ENCODE measurements around the gene MOSPD2.
A peak's percentile ranks its signal among the peaks of the same experiment; 100 is the strongest.

MOSPD2 gene

DNA sequence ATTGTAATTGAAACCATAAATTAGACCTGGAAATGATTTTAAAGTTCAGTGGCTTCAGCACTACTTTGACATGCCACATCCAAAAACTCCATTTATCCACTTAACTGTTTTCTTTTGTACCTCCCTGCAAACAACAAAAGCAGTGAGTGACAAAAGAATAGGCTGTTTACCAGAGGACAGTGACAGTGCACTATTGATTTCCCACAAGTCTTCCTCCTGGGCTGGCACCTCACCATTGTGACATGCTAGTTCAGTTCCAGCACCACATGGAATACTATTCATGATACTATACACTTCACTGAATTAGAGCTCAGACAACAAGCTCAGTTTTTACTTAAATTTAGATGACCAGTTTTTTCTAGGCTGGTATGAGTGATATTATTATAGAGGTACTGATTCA, 29.3 kb downstream of the MOSPD2 start:
- DNase-seq, result peak in 17 of 42 donors; percentile 2 to 54 (median 19)
- intact Hi-C loops (cut with DNase I), result no loop called here

DNA sequence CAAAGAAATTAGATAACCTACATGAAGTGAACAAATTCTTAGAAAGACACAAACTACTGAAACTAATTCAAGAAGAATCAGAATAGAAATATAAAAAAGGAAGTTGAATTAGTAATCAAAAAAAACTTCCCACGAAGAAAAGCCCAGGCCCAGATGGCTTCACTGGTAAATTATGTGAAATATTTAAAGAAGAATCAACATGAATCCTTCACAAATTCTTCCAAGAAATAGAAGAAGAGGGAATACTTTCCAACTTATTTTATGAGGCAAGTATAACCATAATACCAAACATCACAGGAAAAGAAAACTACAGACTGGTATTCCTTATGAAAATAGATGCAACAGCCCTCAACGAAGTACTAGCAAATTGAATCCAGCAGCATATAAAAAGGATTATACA, 30.7 kb downstream of the MOSPD2 start:
- no peak for DNase-seq
- intact Hi-C loops (cut with DNase I), result no loop called here

DNA sequence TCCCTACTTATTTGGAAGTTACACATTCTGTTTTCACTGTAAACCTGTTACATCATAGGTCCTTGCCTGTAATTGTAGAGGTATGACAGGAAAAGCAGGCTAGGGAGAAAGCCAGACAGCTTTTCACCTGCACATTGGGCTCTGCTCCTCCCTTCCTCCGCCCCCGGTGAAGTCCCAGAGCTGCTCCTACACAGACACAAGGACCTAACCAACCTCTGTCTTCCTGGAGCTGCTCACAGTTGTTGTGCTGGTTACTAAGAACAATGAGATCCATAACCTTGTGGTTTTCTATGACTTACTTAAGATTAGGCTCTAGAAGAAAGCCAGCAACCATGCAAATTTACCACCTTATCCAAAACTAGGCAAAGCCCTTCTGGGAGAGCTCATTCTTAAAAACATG, 40.0 kb downstream of the MOSPD2 start:
- DNase-seq, result no peak
- intact Hi-C loops (cut with DNase I), result no loop called here

DNA sequence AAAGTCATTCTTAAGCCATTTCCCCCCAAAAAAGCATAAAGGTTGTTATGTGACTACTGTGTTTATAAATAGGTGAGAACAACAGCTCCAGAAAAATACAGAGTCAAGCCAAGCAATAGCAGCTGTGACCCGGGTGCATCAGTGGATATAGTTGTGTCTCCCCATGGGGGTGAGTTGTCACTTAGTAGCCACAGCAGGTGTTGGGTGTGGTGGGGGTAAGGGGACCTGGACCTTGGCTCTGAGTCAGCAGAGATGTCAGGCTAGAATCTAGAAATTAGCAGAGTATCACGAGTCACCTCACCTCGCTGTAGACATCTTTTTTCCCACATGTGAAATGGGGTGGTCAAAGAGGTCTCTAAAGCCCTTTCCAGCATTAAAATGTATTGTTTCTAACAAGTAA, 42.4 kb downstream of the MOSPD2 start:
- intact Hi-C loops (cut with DNase I), result no loop called here
- DNase-seq, result no peak

DNA sequence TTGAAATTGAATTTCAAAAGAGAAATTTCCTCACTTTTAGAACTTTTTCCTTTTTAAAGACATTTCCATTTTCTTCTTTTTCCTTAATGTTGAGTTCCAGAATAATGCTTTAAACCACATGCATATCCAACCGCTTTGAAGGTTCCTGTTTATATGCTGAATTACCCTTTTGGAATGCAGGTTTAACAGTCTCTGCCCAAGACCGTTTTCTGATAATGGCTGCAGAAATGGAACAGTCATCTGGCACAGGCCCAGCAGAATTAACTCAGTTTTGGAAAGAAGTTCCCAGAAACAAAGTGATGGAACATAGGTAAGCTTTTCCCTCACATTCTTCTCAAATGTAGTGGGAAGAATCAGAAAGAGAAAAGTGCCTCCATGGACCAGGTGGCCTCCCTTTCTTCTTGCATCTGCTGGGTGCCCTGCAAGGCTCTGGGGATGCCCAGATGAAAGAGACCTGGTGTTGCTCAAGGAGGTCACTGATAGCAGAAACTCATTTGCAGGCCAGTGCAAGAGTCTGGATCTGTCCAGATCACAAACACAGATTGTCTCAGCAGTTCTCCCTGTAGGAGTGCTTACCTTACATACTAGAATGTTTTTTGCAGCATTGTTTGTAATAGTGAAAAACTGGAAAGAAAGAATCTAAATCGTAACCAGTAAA, 42.9 kb downstream of the MOSPD2 start:
- intact Hi-C loops (cut with DNase I), result no loop called here
- DNase-seq, result no peak

DNA sequence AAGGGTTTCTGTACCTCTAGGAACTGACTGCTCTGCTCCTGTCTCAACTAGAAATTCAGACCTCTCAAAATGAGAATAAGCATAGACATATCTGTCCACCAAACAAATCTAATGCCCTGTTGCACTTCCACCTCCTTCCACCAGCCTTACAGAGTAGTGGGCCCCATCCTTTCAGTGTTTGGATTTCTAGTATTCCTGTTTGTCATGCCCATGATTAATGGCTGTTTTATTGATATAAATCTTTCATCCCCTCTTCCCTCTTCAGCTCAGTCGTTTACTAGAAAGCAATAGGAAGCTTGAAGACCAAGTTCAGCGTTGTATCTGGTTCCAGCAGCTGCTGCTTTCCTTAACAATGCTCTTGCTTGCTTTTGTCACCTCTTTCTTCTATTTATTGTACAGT, 46.2 kb downstream of the MOSPD2 start:
- intact Hi-C loops (cut with DNase I), result no loop called here

DNA sequence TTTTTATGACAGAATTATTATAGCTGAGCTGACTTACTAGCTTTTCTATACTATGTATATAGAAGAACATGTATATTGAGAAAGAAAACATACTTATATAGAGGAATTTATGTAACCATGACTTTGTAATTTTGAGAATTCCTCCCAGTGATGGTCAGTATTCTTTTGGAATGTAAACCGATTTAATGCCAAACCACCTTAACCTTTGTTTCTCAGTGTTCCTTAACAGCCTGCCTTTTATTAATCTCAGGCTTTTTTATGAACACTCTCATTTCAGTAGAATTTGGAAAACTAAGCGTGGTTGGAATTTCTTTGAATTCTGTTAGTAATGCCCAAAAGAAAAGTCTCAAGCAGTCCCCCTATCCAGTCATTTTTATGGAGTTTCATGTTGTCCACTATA, 47.0 kb downstream of the MOSPD2 start:
- DNase-seq, result no peak
- intact Hi-C loops (cut with DNase I), result no loop called here

More for the DNA sequence above, 46.2 kb downstream of the MOSPD2 start:
- DNase-seq, result no peak

DNA sequence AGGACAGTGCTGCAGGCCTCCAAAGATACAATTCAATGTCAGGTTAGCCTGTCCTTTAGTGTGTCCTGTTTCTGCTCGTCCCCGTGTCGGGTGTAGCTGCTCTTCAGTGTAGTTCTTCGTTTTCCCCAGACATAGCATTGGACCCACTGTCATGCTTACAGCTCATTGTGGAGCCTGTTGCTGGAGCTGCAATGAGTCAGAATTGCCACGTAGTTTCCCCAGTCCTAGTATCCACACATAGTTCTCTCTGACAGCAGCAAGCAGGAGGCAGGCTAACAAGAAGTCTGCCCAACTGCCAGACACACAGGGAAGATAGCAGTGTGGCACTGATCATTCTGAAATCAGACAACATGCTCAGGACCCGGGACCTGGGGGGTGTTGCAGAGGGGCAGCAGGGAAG, 49.2 kb downstream of the MOSPD2 start:
- intact Hi-C loops (cut with DNase I), result no loop called here
- no peak for DNase-seq

DNA sequence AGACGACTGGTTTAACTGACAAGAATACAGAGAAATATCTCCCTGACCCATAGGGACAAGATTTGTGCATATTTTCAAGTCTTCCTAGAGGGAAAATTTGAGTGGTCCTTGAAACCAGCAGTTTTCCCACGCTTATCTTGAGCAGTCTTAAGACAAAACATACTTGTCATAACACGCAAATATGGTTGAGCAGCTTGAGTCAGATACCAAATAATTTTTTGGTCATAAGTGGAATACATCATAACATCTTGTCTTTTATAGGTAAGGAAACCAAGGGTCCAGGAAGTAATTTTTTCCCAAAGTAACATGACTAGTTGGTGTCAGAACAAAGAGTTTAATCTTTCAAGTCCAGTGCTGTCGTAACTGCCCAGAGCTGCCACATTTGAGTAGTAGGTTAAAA, 50.5 kb downstream of the MOSPD2 start:
- no peak for DNase-seq
- intact Hi-C loops (cut with DNase I), result no loop called here

DNA sequence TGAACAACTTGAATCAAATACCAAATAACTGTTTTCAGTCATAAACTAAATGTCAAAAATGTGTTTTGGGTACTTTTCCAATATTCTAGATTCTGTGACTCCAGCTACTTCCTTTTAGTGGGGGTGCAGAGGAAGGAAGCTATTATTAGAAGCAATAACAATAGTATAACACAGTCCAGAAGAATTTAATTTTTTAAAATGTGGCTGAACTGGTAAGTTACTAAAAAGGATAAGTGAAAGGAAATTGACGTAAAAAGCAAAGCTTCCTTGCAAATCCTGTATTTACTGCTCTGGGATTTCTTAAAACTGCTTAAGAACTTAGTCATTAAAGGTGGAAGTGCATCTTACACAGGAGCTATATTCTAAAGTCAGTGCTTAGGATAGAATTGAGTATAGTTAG, 53.2 kb downstream of the MOSPD2 start:
- intact Hi-C loops (cut with DNase I), result no loop called here
- no peak for DNase-seq

DNA sequence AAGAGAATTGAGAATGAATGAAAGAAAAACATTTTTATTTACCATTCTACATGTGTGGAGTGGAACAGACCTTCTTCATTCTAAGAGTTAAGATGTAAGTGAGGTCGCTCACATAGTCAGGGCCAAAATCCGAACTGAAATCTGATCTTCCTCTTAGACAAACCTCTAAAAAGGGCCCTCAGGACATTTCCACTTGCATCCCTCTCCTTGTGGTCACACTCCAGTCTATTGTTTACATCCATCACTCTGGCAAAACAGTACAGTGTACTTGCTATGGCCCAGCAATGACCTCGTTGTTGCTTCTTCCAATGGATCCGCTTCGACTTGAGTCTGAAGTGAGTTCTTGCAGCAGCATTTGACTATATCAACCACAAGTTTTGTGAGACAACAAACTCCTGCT, 54.2 kb downstream of the MOSPD2 start:
- DNase-seq, result no peak
- intact Hi-C loops (cut with DNase I), result no loop called here

DNA sequence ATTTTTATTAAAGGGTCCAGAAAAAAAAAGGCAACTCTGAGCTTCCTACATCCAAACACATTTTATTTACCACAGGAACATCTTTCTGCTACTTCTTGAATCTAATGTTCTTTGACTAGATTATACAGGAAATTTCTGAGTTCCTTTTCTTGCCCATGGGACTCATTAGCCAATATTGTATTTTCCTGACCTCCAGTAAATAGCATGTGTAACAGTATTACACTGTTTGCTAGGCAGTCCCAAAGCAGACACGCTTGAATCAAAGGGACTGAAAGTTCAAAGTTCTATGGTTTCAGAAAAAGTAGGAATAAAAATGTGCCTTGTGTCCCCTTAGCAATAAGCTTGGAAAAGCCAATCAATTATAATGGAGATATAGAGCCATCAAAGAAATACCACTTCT, 57.4 kb downstream of the MOSPD2 start:
- intact Hi-C loops (cut with DNase I), result no loop called here

DNA sequence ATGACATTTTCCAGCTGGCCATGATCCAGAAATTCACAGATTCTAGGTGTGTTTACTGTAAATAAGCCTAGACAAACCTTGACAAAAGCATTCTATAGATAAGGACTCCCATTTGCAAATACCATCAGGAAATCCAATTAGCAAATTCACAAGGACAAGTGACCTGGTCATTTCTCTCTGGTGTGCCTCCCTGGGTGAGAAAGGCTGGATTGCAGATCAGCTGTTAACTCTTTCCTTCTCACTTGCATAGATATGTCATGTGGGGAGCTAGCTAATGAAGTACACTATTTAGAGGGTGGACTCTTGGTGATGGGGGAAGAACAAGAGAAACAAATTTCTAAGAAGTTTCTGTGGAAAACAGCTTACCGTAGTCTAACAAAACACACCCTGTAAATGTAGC, 58.9 kb downstream of the MOSPD2 start:
- intact Hi-C loops (cut with DNase I), result no loop called here
- DNase-seq, result no peak

More for the DNA sequence above, 57.4 kb downstream of the MOSPD2 start:
- DNase-seq, result no peak

DNA sequence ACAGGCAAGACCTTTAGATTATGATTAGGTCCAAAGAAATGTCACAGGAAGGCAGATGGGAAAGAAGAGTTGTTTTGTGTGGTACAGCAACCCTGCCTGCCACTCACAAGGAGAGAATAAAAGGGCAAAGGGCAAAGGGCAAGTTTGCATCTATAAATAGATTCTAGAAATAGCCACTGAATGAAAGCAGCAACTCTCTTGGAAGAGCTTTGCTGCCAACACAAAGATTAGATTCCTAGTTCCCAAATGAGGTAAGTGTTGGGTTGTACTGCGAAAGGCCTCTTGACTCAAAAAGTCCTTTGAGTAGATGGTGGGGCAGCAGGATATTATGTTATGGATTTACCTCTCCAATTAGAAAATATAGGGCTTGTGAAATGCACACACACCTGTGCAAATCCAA, 61.2 kb downstream of the MOSPD2 start:
- no peak for DNase-seq
- intact Hi-C loops (cut with DNase I), result no loop called here

DNA sequence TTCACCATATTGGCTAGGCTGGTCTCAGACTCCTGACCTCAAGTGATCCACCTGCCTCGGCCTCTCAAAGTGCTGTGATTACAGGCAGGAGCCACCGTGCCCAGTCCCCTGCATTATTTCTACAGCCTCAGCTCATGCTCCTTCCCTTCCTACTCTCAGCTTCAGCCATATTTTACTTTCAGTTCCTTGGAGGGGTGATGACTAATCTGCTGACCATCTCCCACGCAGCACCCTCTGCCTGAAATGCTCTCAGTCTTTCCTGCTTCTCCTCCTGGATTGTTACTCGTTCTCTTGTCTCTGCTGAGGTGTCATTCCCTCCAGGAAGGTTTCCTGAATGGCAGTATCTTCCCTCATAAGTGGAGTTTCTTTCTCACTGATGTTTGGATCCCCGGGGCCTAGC, 63.3 kb downstream of the MOSPD2 start:
- no peak for DNase-seq
- intact Hi-C loops (cut with DNase I), result no loop called here

DNA sequence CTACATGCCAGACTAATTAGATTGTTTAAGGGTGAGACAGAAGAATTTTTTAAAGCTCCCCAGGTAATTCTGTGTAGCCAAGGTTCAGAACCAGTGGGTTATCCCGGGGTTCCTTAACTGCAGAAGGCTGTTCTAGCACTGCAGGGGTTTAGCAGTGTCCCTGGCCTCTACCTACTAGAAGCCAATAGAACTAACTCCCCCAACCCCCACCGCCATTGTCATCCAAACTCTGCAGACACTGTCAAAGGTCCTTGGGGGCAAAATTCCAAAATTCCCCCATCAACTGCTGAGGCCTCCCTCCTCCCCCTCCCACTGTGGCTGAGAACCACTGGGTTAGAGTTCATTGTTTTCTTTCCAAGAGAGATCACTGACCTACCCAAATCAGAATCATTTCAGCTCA, 66.4 kb downstream of the MOSPD2 start:
- intact Hi-C loops (cut with DNase I), result no loop called here

DNA sequence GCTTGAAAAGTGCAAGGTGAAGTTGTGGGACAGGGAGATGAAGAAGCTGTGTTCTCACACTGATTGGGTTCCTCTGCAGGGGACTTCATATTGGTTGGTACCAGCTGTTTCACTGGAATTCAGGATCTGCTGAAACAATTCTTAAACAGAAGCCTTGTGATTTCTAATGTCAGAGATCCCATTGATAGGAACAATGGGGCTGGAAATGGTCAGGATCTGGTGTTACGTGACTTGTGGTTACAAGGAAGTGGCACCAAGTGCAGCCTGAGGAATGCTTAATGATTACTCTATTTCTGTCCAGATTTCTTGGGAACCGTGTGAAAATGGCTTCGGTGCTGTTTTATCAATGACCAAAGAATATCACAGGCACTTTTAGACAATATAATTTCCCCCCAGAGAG, 68.1 kb downstream of the MOSPD2 start:
- no peak for DNase-seq
- intact Hi-C loops (cut with DNase I), result no loop called here

More for the DNA sequence above, 66.4 kb downstream of the MOSPD2 start:
- DNase-seq, result no peak

DNA sequence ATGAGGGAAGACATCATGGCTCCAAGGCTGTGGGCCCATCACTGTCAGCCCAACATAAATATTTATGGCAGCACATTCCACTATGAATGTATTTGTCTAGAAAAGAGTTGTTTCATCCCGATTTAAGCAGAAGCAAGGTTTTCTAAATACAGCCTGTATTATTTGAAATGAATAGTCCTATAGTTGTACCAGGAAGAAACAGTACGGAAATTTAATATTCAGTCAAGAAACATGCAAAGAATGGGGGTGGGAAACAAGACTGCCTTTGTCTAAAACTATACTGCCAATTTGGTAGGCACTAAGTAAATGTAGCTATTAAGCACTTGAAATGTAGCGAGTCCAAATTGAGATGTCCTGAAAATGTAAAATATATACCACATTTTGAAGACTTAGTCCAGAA, 69.1 kb downstream of the MOSPD2 start:
- intact Hi-C loops (cut with DNase I), result no loop called here
- DNase-seq, result no peak

DNA sequence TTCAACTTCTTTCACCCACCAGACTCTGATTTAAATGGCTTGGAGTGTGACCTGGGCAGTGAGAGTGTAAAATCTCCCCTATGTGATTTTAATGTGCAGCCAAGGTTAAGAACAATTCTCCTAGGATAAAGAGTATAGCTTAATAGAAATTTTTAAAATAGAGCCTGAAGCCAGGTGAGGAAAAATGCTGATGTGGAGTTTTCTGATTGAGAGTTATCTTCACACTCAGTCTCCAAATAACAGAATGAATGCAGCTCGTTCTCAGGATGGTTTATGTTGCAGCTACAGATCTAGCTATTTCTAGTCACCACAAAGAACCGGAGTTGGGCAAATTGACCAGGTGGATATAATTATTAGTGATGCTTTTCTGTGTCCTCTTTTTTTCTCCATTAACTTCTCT, 70.7 kb downstream of the MOSPD2 start:
- intact Hi-C loops (cut with DNase I), result no loop called here
- no peak for DNase-seq

DNA sequence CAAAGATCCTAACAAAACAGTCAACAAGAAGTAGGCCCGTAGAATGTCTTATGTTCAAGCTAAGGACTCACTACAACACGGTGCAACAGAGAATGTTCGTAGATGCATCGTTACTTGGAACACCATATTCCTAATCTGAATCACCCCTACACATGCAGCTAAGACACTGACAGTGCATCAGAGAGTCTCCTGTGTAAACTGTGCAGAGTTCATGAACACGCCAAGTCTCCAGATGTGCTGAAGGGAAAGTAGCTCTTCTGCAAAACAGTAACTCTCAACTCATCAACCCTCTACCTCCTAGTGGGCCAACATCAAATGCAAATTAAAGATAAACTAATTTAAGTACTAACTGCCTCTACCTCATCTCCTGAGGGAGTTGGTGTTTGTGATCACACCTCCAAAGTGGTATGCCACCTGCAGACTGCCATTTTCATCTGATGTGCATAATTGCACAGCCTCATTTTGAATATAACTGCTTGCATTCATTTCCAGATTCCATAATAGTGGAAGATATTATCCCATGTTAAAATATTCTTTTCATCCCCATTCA, 73.5 kb downstream of the MOSPD2 start:
- no peak for DNase-seq
- intact Hi-C loops (cut with DNase I), result no loop called here

DNA sequence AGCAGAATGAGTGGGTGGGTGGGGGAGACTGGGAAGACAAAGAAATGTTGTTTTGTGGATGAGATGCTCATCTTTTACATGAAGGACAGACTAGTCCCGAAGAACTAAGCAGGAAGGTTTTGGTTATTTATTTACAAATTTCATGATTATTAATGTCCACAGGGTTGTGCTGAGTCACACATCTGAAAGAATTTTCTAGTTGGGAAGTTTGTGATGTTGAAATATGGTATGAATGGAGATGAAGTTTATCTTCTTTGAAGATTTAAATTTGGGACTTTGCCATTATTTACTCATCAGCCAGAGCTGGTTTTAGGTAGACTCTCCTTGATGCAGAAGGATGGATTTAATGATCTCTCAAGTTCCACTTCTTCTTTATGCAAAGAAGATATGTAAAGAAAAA, 75.5 kb downstream of the MOSPD2 start:
- intact Hi-C loops (cut with DNase I), result no loop called here
- DNase-seq, result no peak
